Measurements from ENCODE around the gene ADAP1. TPM values are rescaled to one million over a fixed set of nuclear protein-coding genes. Genes with fewer than 3 reads are reported as not detected.

Gene ADAP1
- total and polyA plus RNA-seq, 12 donors, result 0.29 to 60.2 (median 9.3) TPM

DNA sequence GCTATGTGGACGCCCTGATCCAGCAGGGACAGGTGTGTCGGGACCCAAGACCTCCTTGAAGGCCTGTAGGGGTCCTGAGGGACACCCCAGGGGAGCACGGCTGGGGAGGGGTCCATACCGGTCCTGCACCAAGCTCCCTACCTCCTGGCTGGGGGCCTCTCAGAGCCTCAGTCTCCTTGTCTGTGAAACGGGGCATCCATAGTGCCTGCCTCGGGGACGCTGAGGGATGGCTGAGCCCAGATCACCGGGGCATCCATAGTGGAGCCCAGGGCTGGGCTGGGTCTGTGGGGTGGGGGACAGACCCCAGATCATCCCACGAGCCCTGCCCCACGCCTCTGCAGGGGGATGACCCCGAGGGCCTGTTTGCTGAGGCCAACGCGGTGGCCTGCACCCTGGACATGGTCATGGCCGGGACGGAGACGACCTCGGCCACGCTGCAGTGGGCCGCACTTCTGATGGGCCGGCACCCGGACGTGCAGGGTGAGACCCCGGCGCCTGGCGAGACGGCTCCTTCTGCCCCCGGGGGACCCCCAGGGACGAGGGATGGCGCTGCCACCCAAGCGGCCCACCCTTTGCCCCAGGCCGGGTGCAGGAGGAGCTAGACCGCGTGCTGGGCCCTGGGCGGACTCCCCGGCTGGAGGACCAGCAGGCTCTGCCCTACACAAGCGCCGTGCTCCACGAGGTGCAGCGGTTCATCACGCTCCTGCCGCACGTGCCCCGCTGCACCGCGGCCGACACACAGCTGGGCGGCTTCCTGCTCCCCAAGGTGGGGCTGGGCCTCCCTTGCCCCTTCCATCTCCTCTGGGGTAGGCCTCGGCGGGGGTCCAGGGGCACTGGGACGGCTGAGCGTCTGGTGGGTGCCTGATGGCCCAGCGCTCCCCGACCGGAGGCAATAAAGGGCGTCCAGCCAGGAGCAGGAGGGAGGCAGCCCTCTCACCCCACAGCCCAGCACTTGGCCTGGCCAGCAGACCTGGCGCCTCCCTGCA is 32.6 kb upstream of the ADAP1 start:
- peak in 3 of 7 donors; percentile 56 to 71 (median 68) for DNase-seq
- TF ChIP-seq, protein P1, sequence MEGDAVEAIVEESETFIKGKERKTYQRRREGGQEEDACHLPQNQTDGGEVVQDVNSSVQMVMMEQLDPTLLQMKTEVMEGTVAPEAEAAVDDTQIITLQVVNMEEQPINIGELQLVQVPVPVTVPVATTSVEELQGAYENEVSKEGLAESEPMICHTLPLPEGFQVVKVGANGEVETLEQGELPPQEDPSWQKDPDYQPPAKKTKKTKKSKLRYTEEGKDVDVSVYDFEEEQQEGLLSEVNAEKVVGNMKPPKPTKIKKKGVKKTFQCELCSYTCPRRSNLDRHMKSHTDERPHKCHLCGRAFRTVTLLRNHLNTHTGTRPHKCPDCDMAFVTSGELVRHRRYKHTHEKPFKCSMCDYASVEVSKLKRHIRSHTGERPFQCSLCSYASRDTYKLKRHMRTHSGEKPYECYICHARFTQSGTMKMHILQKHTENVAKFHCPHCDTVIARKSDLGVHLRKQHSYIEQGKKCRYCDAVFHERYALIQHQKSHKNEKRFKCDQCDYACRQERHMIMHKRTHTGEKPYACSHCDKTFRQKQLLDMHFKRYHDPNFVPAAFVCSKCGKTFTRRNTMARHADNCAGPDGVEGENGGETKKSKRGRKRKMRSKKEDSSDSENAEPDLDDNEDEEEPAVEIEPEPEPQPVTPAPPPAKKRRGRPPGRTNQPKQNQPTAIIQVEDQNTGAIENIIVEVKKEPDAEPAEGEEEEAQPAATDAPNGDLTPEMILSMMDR (IDR thresholded peaks at IDR 0.05), result no peak
- peak; percentile 11 to 59 for TF ChIP-seq POLR2A (IDR thresholded peaks at IDR 0.05)
- intact Hi-C loops (cut with DNase I), result no loop called here

DNA sequence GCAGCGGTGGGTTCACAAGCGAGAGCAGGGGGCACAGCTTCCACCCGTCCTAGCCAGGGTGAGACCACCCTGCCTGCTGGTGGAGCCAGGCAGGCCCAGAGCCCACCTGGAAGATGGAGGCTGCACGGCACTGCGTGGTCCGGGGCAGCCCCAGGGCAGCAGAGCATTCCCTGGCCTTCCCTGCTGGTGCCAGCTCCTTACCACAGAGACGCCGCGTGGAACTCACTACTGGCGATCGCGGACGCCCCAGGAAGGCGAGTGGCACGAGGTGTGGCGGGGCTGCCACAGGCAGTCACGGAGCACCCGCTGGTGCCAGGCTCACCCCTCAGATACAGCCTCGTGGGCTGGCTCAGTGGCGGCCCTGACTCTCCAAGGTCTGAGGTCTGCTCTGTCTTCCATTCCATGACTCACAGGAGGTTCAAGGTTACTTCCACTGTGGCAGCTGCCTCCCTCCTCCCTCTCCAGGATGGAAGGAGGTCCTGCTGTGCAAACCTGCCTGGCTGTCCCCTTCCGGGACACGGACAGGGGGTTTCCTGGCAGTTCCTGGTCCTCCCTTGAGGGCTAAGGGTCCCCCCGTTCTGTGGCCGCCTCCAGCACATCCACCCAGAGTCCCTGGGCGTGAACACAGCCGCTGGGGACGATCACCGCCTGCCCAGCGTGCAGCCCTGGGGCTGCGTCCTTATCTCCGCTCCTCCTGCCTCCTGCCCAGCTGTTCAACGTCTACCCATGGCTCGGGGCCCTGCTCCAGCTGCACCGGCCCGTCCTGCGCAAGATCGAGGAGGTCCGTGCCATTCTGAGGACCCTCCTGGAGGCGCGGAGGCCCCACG is 31.6 kb upstream of the ADAP1 start:
- TF ChIP-seq, protein P1 (IDR thresholded peaks at IDR 0.05), result no peak
- peak in 1 of 2 donors; percentile 75 for TF ChIP-seq POLR2A (IDR thresholded peaks at IDR 0.05)
- peak overlapping the region; percentile 11 to 96 (median 84) for H3K27ac ChIP-seq
- 34 to 52% (median 35%) methylated on average over 5 to 41 of the region's 41 CpGs for WGBS, 4 donors
- DNase-seq, result peak; percentile 80 to 95 (median 91)
- H3K9me3 ChIP-seq (replicated peaks in 1 of 3), result no peaks in the 10 kb centered on the region
- peak overlapping the region in 2 of 4 donors; percentile 11 to 47 for H3K4me3 ChIP-seq
- H3K36me3 ChIP-seq (replicated peaks in 1 of 2), result no peaks in the 10 kb centered on the region
- intact Hi-C loops (cut with DNase I), result no loop called here
- peaks cover 26 to 34% of the 10 kb centered on the region in 2 donors for H3K4me1 ChIP-seq (replicated peaks in 1 of 2)
- H3K27me3 ChIP-seq, result no peaks in the 10 kb centered on the region

More for the DNA sequence above, 32.6 kb upstream of the ADAP1 start:
- H3K36me3 ChIP-seq (replicated peaks in 1 of 2), result no peaks in the 10 kb centered on the region
- H3K4me1 ChIP-seq (replicated peaks in 1 of 2), result peaks cover 26 to 38% of the 10 kb centered on the region in 2 donors
- H3K27ac ChIP-seq, result peak overlapping the region; percentile 11 to 96 (median 84)
- 52 to 62% (median 57%) methylated on average over 4 to 56 of the region's 56 CpGs for WGBS, 4 donors
- H3K4me3 ChIP-seq, result peak overlapping the region in 2 of 4 donors; percentile 11 to 47
- H3K9me3 ChIP-seq (replicated peaks in 1 of 3), result no peaks in the 10 kb centered on the region
- no peaks in the 10 kb centered on the region for H3K27me3 ChIP-seq

DNA sequence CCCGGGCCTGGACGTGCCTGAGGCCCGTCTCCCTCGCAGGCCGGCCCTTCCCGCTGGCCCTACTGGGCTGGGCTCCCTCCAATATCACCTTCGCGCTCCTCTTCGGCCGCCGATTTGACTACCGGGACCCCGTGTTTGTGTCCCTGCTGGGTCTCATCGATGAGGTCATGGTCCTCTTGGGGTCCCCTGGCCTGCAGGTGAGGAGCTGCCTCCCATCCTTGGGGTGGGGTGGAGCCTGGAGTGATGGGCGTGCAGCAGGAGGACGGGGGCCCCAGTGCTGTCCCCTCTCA is 30.6 kb upstream of the ADAP1 start:
- intact Hi-C loops (cut with DNase I), result no loop called here
- no peaks in the 10 kb centered on the region for H3K36me3 ChIP-seq (replicated peaks in 1 of 2)
- 80 to 92% (median 87%) methylated on average over 2 to 16 of the region's 16 CpGs for WGBS, 4 donors

More for the DNA sequence above, 30.6 kb upstream of the ADAP1 start:
- H3K4me1 ChIP-seq (replicated peaks in 1 of 2), result peaks cover 26 to 32% of the 10 kb centered on the region in 2 donors
- H3K4me3 ChIP-seq, result no peak overlapping the region
- no peaks in the 10 kb centered on the region for H3K27me3 ChIP-seq
- no peak overlapping the region for H3K27ac ChIP-seq
- peak in 1 of 7 donors; percentile 36 for DNase-seq
- H3K9me3 ChIP-seq (replicated peaks in 1 of 3), result no peaks in the 10 kb centered on the region
- TF ChIP-seq POLR2A (IDR thresholded peaks at IDR 0.05), result no peak
- TF ChIP-seq, protein P1 (IDR thresholded peaks at IDR 0.05), result no peak

Data from adrenal gland (tissue), 12 donors.